ENCODE data around the gene FOXN3. TPM values are rescaled to one million over a fixed set of nuclear protein-coding genes. Genes with fewer than 3 reads are reported as not detected.

Gene FOXN3
- total RNA-seq, 1 donor from 2014 or later: 41.4 TPM

DNA sequence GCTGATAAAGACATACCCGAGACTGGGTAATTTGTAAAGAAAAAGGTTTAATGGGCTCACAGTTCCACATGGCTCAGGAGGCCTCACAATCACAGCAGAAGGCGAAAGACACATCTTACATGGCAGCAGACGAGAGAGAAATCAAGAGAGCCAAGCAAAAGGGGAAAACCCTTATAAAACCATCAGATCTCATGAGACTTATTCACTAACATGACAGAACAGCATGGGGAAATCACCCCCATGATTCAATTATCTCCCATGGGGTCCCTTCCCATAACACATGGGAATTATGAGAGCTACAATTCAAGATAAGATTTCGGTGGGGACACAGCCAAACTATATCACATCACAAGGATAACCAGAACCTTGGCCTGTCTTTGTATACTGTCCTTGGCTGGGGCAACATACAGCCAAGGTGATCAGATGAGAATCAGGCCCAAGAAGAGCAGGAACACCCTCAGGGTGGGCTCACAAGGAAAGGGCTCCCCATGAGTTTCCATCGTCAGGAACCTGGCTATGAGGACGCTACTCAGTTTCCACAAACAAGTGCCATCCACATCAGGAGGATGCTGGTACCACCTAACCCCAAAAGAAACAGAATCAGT lies 152.7 kb downstream of the FOXN3 start:
- peaks cover 16% of the 10 kb centered on the region for H3K4me1 Mint-ChIP-seq

DNA sequence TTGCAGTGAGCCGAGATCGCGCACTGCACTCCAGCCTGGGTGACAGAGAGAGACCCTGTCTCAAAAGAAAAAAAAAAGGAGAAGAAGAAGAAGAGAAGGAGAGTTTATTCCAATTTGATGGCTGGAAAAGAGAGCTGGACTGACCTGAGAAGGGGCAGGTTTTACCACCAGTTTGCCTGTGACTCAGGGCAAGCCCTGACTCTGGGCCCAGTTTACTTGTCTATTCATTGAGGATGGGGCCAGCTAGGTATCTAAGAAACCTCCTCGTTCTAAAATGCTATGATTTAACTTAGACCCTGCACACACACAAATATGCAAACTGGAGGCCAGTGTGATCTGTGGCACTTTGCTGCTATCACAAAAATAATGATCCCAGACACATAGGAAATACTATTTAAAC lies 155.0 kb downstream of the FOXN3 start:
- DNase-seq (ENCODE audit: low read depth, low spot score): no peak
- Mint-ChIP-seq H3K4me3 (no peak overlapping the region), H3K9me3 (no peaks in the 10 kb centered on the region), H3K27ac (ENCODE audit: unreplicated experiment) (peak overlapping the region; percentile 28), H3K36me3 (ENCODE audit: low read depth) (no peaks in the 10 kb centered on the region), H3K27me3 (ENCODE audit: low read depth) (no peaks in the 10 kb centered on the region), H3K4me1 (peaks cover 10% of the 10 kb centered on the region)
- TF ChIP-seq, protein P1, sequence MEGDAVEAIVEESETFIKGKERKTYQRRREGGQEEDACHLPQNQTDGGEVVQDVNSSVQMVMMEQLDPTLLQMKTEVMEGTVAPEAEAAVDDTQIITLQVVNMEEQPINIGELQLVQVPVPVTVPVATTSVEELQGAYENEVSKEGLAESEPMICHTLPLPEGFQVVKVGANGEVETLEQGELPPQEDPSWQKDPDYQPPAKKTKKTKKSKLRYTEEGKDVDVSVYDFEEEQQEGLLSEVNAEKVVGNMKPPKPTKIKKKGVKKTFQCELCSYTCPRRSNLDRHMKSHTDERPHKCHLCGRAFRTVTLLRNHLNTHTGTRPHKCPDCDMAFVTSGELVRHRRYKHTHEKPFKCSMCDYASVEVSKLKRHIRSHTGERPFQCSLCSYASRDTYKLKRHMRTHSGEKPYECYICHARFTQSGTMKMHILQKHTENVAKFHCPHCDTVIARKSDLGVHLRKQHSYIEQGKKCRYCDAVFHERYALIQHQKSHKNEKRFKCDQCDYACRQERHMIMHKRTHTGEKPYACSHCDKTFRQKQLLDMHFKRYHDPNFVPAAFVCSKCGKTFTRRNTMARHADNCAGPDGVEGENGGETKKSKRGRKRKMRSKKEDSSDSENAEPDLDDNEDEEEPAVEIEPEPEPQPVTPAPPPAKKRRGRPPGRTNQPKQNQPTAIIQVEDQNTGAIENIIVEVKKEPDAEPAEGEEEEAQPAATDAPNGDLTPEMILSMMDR (conservative IDR thresholded peaks at IDR 0.05): no peak

More for the DNA sequence above, 152.7 kb downstream of the FOXN3 start:
- no peak for DNase-seq (ENCODE audit: low read depth, low spot score)
- no peaks in the 10 kb centered on the region for H3K9me3 Mint-ChIP-seq
- TF ChIP-seq, protein P1 (conservative IDR thresholded peaks at IDR 0.05): no peak
- H3K27me3 Mint-ChIP-seq (ENCODE audit: low read depth): no peaks in the 10 kb centered on the region
- no peak overlapping the region for H3K27ac Mint-ChIP-seq (ENCODE audit: unreplicated experiment)
- H3K4me3 Mint-ChIP-seq: no peak overlapping the region
- H3K36me3 Mint-ChIP-seq (ENCODE audit: low read depth): no peaks in the 10 kb centered on the region

DNA sequence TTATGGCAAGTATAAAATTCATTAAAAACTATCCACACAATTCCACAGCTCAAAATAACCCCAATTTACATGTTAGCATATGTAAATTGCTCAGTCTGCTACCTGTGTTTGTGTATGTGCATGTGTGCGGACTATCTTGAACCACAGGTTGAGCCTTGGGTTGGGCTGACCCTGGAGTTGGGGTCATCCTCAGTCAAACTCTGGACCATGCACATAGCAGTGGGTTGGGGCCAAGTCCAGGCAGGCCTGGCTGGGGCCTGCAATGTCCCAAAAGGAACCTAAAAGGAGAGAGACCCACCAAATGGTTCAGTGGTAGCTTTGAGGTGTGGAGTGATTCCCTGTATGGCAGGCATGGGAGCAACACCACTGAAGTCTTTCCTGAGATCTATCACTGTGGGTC lies 156.1 kb downstream of the FOXN3 start:
- no peaks in the 10 kb centered on the region for H3K27me3 Mint-ChIP-seq (ENCODE audit: low read depth)
- H3K4me3 Mint-ChIP-seq: no peak overlapping the region
- peaks cover 12% of the 10 kb centered on the region for H3K4me1 Mint-ChIP-seq
- TF ChIP-seq, protein P1 (conservative IDR thresholded peaks at IDR 0.05): no peak
- no peak overlapping the region for H3K27ac Mint-ChIP-seq (ENCODE audit: unreplicated experiment)
- H3K9me3 Mint-ChIP-seq: peaks cover 2% of the 10 kb centered on the region
- H3K36me3 Mint-ChIP-seq (ENCODE audit: low read depth): peaks cover 8% of the 10 kb centered on the region
- no peak for DNase-seq (ENCODE audit: low read depth, low spot score)

DNA sequence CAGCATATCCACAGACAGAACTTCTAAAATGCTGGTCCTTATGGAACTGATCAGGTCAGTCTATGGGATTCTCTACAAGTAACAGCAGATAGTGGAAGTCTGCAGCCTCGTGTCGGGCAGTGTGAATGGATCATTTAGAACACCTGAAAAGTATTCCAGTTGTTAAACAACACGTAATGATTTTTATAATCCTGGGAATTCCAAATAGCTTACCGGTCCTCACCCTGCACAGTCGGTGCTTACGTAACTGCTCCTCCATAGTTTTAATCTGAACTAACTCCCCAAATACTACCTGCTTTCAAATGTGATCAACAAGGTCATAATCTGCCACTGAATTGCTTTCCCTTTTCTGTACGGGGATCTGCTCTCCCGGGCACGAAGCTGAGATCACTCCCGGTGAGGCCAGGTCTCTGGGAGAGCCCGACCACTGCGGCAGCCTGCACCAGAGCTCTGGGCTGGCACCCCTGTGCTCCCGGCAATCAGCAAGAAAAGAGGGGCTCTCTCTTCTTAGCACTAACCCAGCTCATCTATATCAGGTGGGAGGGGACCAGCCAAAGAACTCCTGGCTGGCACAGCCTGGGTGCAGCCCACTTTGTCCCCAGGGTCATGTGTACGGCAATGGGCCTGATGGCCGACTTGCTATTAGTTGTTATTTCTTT lies 157.0 kb downstream of the FOXN3 start:
- Mint-ChIP-seq H3K4me3 (no peak overlapping the region), H3K36me3 (ENCODE audit: low read depth) (peaks cover 8% of the 10 kb centered on the region), H3K27me3 (ENCODE audit: low read depth) (no peaks in the 10 kb centered on the region), H3K9me3 (peaks cover 2% of the 10 kb centered on the region), H3K4me1 (peaks cover 5% of the 10 kb centered on the region), H3K27ac (ENCODE audit: unreplicated experiment) (no peak overlapping the region)
- no peak for DNase-seq (ENCODE audit: low read depth, low spot score)
- TF ChIP-seq, protein P1 (conservative IDR thresholded peaks at IDR 0.05): no peak

DNA sequence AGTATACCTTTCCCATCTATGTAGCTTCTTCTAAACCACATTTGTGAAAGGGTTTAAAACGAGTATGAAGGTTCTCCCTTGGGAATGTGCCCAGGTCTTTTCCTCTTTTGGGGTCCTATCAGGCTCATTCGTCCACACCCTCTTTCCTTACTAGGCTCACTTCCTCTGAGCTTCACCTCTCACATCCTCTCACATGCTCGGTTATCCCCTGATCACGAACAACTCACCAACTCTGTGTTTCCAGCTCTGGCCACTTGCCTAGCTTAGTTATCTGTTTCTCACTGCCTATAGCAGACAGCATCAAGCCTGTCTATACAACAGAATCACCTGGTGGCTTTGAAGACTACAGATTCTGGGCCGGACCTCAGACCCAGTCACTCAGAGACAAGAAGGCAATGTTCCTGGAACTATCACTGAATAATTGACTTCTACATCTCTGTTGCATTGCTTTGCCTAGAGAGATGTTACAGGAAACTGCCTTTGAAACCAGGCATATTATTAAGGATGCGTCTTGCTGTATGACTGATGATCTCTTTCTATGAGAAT lies 158.2 kb downstream of the FOXN3 start:
- TF ChIP-seq, protein P1 (conservative IDR thresholded peaks at IDR 0.05): no peak
- Mint-ChIP-seq H3K27ac (ENCODE audit: unreplicated experiment) (no peak overlapping the region), H3K4me1 (peaks cover 5% of the 10 kb centered on the region), H3K4me3 (no peak overlapping the region), H3K36me3 (ENCODE audit: low read depth) (peaks cover 8% of the 10 kb centered on the region), H3K9me3 (peaks cover 2% of the 10 kb centered on the region), H3K27me3 (ENCODE audit: low read depth) (no peaks in the 10 kb centered on the region)
- DNase-seq (ENCODE audit: low read depth, low spot score): no peak

Measured in neural crest cell (in vitro differentiated cells).